SU-DHL-6 (cell line): ENCODE measurements around the gene TRIAP1.

Experiments
- H2AFZ ChIP-seq: fragments of 200-600 bp; sonication (generic); 2 replicates; pipeline ENCODE4 v1.6.1; 2014; ENCODE audit warnings: low read depth, mild to moderate bottlenecking, moderate library complexity, mixed read lengths, antibody characterized with exemption, low read length; ENCODE audit not compliant: severe bottlenecking
- H3F3A ChIP-seq: fragments of 200-600 bp; shearing (Covaris generic); 2 replicates; pipeline ENCODE4 v1.6.0; 2016; ENCODE audit warnings: antibody characterized with exemption, mild to moderate bottlenecking; ENCODE audit not compliant: insufficient read depth
- H3K27ac ChIP-seq: fragments of 200-600 bp; sonication (generic); 2 replicates; pipeline ENCODE4 v1.5.1; 2016; ENCODE audit warnings: low read depth, mild to moderate bottlenecking, low read length, moderate library complexity, mixed read lengths
- H3K27me3 ChIP-seq: fragments of 200-600 bp; sonication (generic), shearing (Covaris generic); 2 replicates; pipeline ENCODE4 v1.6.0; 2014; ENCODE audit warnings: mild to moderate bottlenecking, low read length
- H3K36me3 ChIP-seq: fragments of 200-600 bp; sonication (generic); 2 replicates; pipeline ENCODE4 v1.6.1; 2014; ENCODE audit warnings: mild to moderate bottlenecking, low read length, mixed read lengths
- H3K4me2 ChIP-seq: fragments of 300-600, 200-600 bp; shearing (Covaris generic), sonication (generic); 2 replicates; pipeline ENCODE4 v1.6.0; 2014; ENCODE audit warnings: low read length, low read depth, mild to moderate bottlenecking; ENCODE audit not compliant: poor library complexity, severe bottlenecking
- H3K4me3 ChIP-seq: fragments of 200-600 bp; sonication (generic); 2 replicates; pipeline ENCODE4 v1.5.1; 2014; ENCODE audit warnings: antibody characterized with exemption, low read length, mild to moderate bottlenecking, mixed read lengths; ENCODE audit not compliant: insufficient read depth, poor library complexity, severe bottlenecking
- H3K79me2 ChIP-seq: fragments of 200-600 bp; sonication (generic); 2 replicates; pipeline ENCODE4 v1.6.1; 2014; ENCODE audit warnings: mild to moderate bottlenecking, low read length, moderate library complexity; ENCODE audit not compliant: insufficient read depth
- H3K9ac ChIP-seq: fragments of 200-600 bp; sonication (generic); 2 replicates; pipeline ENCODE4 v1.7.0; 2014; ENCODE audit warnings: mild to moderate bottlenecking, low read length
- H3K9me2 ChIP-seq: fragments of 200-600 bp; sonication (generic); replicated peaks from 2 replicates; pipeline ENCODE4 v1.6.1; 2014; ENCODE audit warnings: low read length; ENCODE audit not compliant: insufficient read depth
- H3K9me3 ChIP-seq: fragments of 200-600 bp; sonication (generic); 2 replicates; pipeline ENCODE4 v1.6.1; 2014; ENCODE audit warnings: low read length, mixed read lengths; ENCODE audit not compliant: insufficient read depth
- H4K20me1 ChIP-seq: fragments of 200-600 bp; sonication (generic); 2 replicates; pipeline ENCODE4 v1.6.1; 2014; ENCODE audit warnings: low read depth, mild to moderate bottlenecking, antibody characterized with exemption, low read length, moderate library complexity, mixed read lengths
- CTCF ChIP-seq: fragments of 200-600 bp; sonication (generic); IDR thresholded peaks from one replicate; pipeline ENCODE4 v1.5.1; 2017; ENCODE audit warnings: antibody characterized with exemption, mild to moderate bottlenecking, low read length, moderate library complexity; ENCODE audit not compliant: insufficient read depth, poor library complexity, severe bottlenecking
- EZH2phosphoT487 ChIP-seq: fragments of 200-600 bp; sonication (generic), shearing (Covaris generic); conservative IDR thresholded peaks from 2 replicates; pipeline ENCODE4 v1.6.1; 2018; ENCODE audit warnings: mild to moderate bottlenecking, antibody characterized with exemption, low read length, moderate library complexity, mixed read lengths

TRIAP1 gene

GRCh38 chr12:120457133-120457532, 10.9 kb upstream of the TRIAP1 start:
- no peak overlapping the region for H3K27ac ChIP-seq
- H3K36me3 ChIP-seq, result peaks cover 15% of the 10 kb centered on the region; the same call in 1 of the 2 replicates
- H3K9me3 ChIP-seq, result no peaks in the 10 kb centered on the region
- no peaks in the 10 kb centered on the region for H3K27me3 ChIP-seq
- H3K9me2 ChIP-seq, result no peaks in the 10 kb centered on the region
- TF ChIP-seq CTCF (peak; percentile 28), EZH2phosphoT487 (no peak)
- no peak overlapping the region for H3K4me2 ChIP-seq
- no peak overlapping the region for H2AFZ ChIP-seq
- H3K9ac ChIP-seq, result no peak overlapping the region
- H3K79me2 ChIP-seq, result peaks cover 6% of the 10 kb centered on the region; the same call in 1 of the 2 replicates
- no peak overlapping the region for H3K4me3 ChIP-seq
- no peaks in the 10 kb centered on the region; the same call in 1 of the 2 replicates for H4K20me1 ChIP-seq
- peaks cover 35% of the 10 kb centered on the region for H3F3A ChIP-seq

- Histone ChIP-seq H3K9me3 (no peaks in the 10 kb centered on the region), H2AFZ (no peak overlapping the region), H3K79me2 (peaks cover 11% of the 10 kb centered on the region), H3K27me3 (no peaks in the 10 kb centered on the region), H3K27ac (peak overlapping the region; percentile 51; the same call in 1 of the 2 replicates), H3K36me3 (0 out of 2 replicates have a peak, but pooled peaks cover 8% of the 10 kb centered on the region), H3K4me2 (no peak overlapping the region), H3K9me2 (no peaks in the 10 kb centered on the region), H3K4me3 (no peak overlapping the region), H4K20me1 (no peaks in the 10 kb centered on the region; the same call in 1 of the 2 replicates), H3F3A (peaks cover 29% of the 10 kb centered on the region), H3K9ac (no peak overlapping the region)
- no peak for TF ChIP-seq EZH2phosphoT487
- no peak for TF ChIP-seq CTCF
These were observed 9.1 kb upstream of the TRIAP1 start for GRCh38 chr12:120455302-120455701.

GRCh38 chr12:120453977-120454376, 7.8 kb upstream of the TRIAP1 start:
- TF ChIP-seq EZH2phosphoT487 (no peak), CTCF (peak; percentile 62)
- no peak overlapping the region for H2AFZ ChIP-seq
- H3K27me3 ChIP-seq, result no peaks in the 10 kb centered on the region
- no peaks in the 10 kb centered on the region for H3K9me2 ChIP-seq
- H3K27ac ChIP-seq, result no peak overlapping the region
- H3K9me3 ChIP-seq, result no peaks in the 10 kb centered on the region
- 0 out of 2 replicates have a peak, but pooled peaks cover 4% of the 10 kb centered on the region for H3K36me3 ChIP-seq
- H3K4me3 ChIP-seq, result no peak overlapping the region
- H3F3A ChIP-seq, result peaks cover 27% of the 10 kb centered on the region; the same call in 1 of the 2 replicates
- H3K9ac ChIP-seq, result no peak overlapping the region
- no peaks in the 10 kb centered on the region; the same call in 1 of the 2 replicates for H4K20me1 ChIP-seq
- H3K4me2 ChIP-seq, result no peak overlapping the region
- H3K79me2 ChIP-seq, result peaks cover 18% of the 10 kb centered on the region
